ENCODE results near the gene STAG3. TPM values are rescaled to one million over a fixed set of nuclear protein-coding genes. Genes with fewer than 3 reads are reported as not detected.

The STAG3 gene
- total RNA-seq, 1 experiment from 2014 or later, result 3.1 TPM

GRCh38 chr7:100247152-100247757 lies 69.5 kb downstream of the STAG3 start:
- Histone ChIP-seq H2BK15ac (ENCODE audit: low read depth, low read length) (no peak overlapping the region), H3K9me3 (ENCODE audit: control insufficient read depth, low read depth, low read length) (no peaks in the 10 kb centered on the region), H3K79me1 (ENCODE audit: insufficient read depth, low read depth, low read length, poor library complexity, severe bottlenecking) (no peaks in the 10 kb centered on the region), H3K27ac (ENCODE audit: insufficient read length, low read depth, low read length) (peak overlapping the region; percentile 60), H3K4me2 (ENCODE audit: insufficient read depth, insufficient read length, low read length) (no peak overlapping the region), H3K27me3 (ENCODE audit: insufficient read depth, low read length) (no peaks in the 10 kb centered on the region), H3K9ac (ENCODE audit: extremely low read depth, insufficient read length, low read length) (no peak overlapping the region), H2AFZ (ENCODE audit: low read length) (no peak overlapping the region), H3K14ac (ENCODE audit: insufficient read depth, low read length) (no peak overlapping the region), H4K20me1 (ENCODE audit: control insufficient read depth, insufficient read depth, insufficient read length) (no peaks in the 10 kb centered on the region), H3K4me1 (ENCODE audit: insufficient read depth, low read length) (no peaks in the 10 kb centered on the region; the same call in 1 of the 2 replicates), H3K23ac (ENCODE audit: insufficient read length, low read depth, low read length) (no peak overlapping the region), H4K8ac (replicated peaks; ENCODE audit: insufficient read length, low read depth, low read length) (no peak overlapping the region), H3T11ph (ENCODE audit: low read length) (no peak overlapping the region), H2BK5ac (ENCODE audit: insufficient read length, low read length) (no peak overlapping the region), H3K18ac (ENCODE audit: insufficient read length, low read depth, low read length) (peak overlapping the region; percentile 21), H4K91ac (ENCODE audit: insufficient read length, low read depth, low read length) (no peak overlapping the region), H3K23me2 (ENCODE audit: insufficient read length, low read depth, low read length, poor library complexity, severe bottlenecking) (no peaks in the 10 kb centered on the region), H3K4ac (ENCODE audit: low read depth, low read length) (no peak overlapping the region), H2BK120ac (ENCODE audit: low read depth, low read length, poor library complexity, severe bottlenecking) (no peak overlapping the region), H2BK12ac (ENCODE audit: insufficient read length, low read depth, low read length) (no peak overlapping the region), H2AK5ac (ENCODE audit: insufficient read length, low read length) (no peak overlapping the region), H3K79me2 (ENCODE audit: insufficient read depth, low read length) (no peaks in the 10 kb centered on the region), H2BK20ac (ENCODE audit: low read depth, low read length, poor library complexity, severe bottlenecking) (no peak overlapping the region), H4K5ac (ENCODE audit: insufficient read length, low read depth, low read length) (no peak overlapping the region), H3K56ac (ENCODE audit: insufficient read length, low read depth, low read length) (no peak overlapping the region)
- DNase-seq, result peak; percentile 91
- no peaks in the 10 kb centered on the region for H3K9me3 Mint-ChIP-seq
- H3K27me3 Mint-ChIP-seq (ENCODE audit: low read depth), result no peaks in the 10 kb centered on the region; the same call in 1 of the 2 replicates
- peak; percentile 48 for TF ChIP-seq CTCF (conservative IDR thresholded peaks at IDR 0.05)
- peaks cover 0 to 7% (median 5%) of the 10 kb centered on the region in 3 experiments; a peak in 4 of 7 replicates for H3K36me3 Mint-ChIP-seq (ENCODE audit: insufficient read depth in 1 of 3, low read depth in 3 of 3)
- peak overlapping the region in 1 of 2 experiments; percentile 56; a peak in 3 of 5 replicates for H3K4me3 Mint-ChIP-seq
- peaks cover 43 to 52% of the 10 kb centered on the region in 2 experiments for H3K4me1 Mint-ChIP-seq
- WGBS (ENCODE audit: extremely low coverage, insufficient read length, low lambda C conversion rate), result no CpG with 5 or more reads among the region's 11 CpGs
- peak overlapping the region; percentile 98 to 99 (median 98) for H3K27ac Mint-ChIP-seq

Data from H9 (cell line).